Smooth muscle cell of the brain vasculature (primary cell): ENCODE data around the gene VTCN1.
"Not testable (repeated sequence)": the region's sequence is repeated elsewhere in the genome, so short reads cannot be mapped to it uniquely, and the experiment has no call there.

Source experiments
- DNase-seq: peaks from one replicate; pipeline ENCODE4 v3.0.0-alpha.2; 2012; ENCODE audit warnings: low read depth, low spot score

Gene VTCN1

DNA sequence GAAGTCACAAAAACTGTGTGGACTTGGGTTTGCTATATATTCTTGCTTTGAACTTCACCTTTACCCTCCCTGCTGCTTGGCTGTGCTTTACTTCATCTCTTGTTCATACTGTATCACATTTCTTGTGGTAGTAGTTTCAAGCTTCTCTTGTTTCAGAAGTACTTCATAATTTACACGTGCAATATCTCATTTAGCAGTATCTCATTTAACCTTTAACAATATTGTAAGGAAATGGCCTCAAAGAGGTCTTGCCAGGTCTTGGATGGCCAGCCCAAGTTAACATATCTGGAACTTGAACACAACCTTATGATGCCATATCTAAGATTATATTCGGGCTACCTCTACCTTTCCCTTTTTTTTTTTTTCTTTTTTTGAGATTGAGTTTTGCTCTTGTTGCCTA is 87.5 kb downstream of the VTCN1 start:
- no peak for DNase-seq

DNA sequence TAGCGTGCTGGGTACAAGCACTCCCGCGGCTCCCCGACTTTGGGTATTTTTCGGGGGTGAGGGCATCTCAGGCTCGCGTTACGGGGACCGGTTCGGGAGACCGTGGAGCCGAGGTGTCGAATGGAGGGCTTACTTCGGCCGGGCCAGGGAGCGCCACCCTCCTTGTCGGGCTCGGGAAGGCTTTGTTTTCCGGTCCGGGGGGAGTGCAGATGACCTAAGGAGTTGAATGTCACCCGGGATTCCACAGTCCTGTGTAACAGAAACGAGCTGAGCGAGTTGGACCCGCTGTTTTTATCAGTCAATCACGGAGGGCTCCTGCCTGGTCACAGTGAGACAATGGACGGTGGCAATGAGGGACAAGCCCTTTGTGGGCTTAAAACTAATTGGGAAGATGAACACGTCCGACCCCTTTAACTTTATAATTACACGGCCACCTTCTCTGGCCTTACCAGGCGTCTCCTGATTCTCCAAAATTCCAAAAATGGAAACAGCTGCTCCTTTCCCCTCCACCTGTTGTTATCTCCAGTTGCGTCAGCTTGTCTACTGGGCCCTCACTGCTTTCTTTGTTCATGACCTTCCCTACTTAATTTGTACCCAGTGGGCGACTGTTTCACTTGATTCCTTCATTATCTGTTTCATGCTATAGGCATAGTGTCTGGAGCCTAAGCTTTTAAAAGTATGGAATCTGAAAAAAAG is 88.2 kb downstream of the VTCN1 start:
- DNase-seq = no peak

DNA sequence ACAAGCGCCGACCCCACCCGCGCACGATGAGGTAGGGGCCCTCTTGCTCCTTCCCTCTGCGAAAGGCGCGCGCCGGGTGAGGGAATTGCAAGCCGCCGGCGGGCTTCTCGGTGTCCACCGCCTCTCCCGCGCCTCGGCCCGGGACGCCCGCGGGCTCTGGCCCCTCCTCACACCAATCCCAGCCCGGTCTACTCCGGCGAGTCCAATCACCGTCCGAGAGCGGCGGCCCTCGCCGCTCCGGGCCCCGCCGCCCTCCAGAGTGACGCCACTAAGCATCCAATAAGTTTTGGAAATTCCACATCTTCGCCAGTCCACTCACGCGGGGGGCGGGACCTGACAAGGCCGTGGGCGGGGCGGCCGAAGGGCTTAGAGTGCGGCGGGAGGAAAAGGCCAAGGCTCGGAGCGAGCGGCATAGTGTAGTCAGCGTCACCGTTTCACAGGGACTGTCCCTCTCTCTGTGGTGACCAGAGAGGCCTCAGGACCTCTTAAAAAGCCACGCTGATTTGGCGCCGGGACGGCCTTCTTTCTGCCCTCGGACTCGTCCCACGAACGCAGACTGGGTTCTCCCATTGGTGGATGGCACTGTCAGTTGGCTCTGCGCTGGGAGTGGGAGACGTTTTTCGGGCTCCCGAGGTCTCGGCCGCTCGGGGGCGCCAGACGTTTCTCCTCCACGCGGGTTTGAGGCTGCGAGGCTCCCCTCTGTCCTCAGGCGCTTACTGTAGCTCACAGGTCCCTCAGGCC is 89.0 kb downstream of the VTCN1 start, which contains the start of gene TRIM45:
TSS of gene TRIM45 (minus strand) at position 161 of the 741 bp plus-strand sequence. CDS start 548 bp downstream, outside the sequence.
- peak; percentile 93 for DNase-seq

DNA sequence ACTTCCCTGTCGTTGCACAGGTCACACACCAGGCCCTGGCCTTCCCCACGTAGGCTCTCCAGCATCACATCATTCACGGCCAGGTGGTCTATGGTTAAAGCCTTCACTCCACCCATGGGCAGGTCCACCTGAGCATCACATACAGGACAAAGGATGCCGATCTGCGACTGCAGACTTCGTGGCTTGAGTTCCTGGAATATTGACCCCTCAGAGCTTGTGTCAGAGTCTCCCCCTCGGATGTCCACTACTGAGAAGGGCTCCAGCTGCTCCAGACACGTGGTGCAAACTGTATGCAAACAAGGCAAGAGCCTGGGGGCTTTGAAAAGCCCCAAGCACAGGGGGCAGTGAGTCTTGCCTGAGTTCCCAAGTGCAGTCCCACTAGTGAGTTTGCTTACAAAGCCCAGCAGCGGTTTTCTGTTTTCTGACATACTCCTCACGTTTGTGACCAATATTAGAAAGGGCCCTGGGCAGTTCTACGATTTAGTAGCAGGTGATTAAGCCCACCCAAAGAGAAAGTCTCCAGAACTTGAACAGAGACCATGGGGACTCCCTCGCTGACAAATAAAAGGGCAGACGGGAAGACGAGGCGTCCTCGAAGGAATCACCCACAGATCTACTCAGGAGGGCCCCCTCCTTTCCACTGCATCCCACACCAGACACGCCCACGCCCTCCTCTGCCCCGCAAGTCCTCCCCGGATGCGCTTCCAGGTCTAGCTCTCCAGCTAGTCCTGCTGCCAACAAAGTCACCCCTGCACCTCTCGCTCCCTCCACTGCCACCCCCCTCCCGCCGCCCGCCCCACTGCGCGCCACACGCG is 89.7 kb downstream of the VTCN1 start:
- DNase-seq = no peak

DNA sequence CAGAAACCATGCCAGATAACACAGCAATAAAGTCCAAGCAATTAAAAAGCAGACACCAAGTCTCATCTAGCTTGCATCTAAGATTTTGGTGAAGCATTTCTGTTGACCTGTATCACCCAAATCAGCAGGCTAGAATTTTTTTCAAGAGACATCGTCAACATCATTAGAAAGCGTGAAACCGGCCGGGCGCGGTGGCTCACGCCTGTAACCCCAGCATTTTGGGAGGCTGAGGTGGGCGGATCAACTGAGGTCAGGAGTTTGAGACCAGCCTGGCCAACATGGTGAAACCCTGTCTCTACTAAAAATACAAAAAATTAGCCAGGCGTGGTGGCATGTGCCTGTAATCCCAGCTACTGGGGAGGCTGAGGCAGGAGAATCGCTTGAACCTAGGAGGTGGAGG is 91.6 kb downstream of the VTCN1 start:
- DNase-seq = not testable (repeated sequence)

DNA sequence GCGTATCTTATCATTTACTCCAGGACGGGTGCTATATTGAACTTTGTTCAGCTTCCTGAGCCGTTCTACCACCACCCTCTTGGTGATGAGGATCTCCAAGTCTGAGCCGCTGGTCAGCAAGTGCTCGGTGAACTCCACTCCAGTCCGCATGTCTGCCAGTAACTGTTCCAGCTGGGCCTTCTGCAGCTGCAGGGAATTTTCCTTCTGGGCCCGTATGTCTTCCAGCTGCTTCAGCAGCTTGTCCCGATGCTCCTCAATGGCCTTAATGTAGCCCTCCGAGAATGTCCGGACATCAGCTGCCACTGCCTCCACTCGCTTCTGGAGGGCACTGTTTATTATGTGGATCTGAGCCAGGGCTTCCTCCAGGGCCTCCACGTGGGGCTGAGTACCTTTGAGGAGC is 92.6 kb downstream of the VTCN1 start:
- no peak for DNase-seq

DNA sequence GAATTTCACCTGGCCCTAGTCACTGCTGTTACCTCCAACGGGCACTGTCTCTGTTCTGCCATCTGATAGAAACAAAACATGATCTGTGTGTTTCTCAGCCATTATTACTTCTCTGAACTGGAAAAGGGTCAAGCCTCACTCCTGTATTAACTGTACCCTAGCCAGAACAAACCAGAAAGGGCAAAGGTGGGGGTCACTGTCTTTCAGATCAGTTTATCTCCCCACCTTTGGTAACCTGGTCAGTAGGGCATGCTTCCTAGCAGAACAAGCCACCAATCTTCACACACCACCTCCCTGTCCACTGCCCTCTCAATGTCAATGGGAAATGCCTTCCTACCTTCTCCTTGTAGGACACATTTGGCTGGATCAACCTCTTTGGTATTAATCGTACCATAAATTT is 93.0 kb downstream of the VTCN1 start:
- DNase-seq = no peak

DNA sequence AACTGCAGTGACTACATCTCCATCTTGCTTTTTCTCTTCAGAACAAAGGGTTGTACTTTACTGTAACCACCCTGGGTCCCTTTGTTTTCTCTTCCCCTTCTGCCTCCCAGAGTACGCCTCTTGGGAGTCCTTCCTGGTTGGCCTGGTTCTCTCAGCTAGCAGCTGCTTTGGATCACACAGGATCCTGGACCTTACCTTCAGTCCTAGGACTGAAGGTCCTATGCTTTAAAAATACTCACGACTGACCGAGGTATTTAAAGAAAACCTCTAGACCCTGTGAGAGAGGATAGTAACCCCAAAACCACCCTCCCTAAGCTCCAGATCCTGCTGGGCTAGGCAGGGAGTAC is 94.0 kb downstream of the VTCN1 start:
- DNase-seq = no peak

DNA sequence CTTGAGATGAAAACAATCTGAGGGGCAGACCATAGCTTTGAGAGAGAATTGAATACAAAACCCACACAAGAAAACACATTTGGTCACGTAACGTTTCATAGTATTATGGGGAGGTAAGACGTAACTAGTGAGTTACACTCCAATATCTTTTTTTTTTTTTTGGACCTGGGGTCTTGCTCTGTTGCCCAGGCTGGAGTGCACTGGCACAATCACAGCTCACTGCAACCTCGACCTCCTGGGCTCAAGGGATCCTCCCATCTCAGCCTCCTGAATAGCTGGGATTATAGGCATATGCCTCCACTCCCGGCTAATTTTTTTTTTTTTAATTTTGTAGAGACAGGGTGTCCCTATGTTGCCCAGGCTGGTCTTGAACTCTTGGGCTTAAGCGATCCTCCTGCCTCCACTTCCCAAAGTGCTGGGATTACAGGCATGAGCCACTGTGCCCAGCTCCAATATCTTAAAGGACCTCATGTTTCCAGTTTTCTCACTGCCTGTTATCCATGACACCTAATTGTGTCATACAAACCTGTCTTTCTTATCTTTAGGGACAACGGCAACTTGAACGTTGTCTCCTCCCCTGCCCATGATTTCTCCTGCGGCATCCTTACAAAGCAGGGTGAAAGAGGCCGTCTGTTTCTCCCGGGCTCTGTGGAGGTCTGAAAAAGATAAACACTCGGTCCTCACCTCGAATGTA is 94.5 kb downstream of the VTCN1 start:
- no peak for DNase-seq

DNA sequence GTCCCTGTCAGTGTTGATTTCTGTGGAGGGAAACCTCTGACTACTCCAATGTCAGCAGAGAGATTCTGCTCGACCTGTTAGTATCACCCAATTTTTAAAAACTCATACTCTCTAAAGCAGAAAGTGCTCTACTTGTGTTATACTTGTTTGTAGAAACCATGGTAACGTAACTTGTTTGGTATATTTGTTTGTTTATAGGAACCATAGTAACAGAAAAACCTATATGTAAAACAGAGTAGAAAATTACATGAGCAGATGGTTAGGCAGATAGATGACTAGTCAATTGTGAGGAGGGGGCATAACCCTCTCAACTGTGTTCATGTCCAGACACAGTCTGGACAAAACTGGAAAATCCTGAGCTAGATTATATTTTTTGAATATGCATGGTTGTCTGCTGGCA is 95.8 kb downstream of the VTCN1 start:
- DNase-seq = no peak

DNA sequence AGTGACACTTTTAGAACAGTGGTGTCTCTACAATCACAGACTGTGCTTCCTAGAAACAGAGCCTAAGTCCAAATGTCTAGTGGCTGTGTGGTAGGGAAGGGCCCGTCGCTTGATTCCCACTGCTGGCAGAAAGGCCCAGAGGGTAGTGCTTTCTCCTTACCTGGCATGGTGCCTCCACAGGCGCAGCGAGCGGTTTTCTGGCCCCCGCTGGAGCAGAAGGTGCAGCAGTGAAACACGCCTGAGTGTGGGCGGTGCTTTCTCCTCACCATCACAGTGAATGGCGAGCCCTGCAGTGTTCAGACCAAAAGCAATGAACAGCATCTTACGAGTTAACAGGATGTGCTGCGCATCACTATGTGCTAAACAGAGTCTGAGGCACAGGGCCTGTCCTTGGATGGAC is 97.5 kb downstream of the VTCN1 start:
- no peak for DNase-seq

DNA sequence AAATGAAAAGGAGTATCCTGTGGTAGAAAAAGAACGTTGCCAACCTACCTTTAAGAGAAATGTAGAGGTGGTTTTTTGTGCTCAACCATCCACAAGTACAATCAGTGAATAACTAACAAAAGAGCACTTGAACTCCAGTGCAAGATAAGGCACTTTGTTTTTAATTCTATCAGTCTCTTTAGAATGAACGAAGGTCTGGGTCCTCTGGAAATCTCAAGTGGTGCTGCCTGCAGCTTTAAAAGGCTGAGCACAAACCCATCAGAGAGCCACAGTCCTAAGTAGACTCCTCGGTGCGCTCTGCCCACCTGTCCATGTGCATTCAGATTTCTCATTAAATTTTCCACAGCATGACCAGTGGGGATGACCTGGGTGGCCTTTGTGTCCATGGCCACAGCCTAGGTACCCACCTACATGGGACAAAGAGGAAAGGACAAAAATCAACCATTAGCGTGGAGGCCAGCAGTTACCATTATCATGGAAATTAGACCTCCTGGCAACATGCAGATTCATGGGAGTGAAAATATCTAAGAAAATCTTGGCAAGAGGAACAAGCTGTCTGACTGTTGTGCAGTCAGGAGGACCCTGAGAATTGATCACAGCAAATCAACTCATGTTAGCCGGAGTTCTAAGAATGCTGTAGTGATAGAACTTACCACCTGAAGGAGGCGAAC is 98.5 kb downstream of the VTCN1 start:
- DNase-seq = no peak

DNA sequence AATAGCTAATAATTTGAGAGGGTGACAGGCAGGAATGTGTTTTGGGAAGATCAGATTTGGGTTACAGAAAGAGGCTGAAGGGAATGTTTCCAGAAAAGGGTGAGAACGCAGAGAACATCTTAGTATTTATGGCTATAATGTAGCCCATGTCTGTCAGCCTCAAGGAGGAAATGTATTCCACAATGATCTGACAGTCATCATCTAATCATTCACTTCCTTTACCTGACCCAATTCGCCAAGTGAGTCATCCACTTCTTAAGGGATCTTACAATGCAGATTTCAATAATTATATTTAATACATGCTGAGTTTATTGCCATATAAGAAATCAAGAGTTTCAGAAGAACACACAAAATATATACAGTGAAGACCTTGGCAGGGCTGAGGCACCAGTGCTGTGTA is 100.0 kb downstream of the VTCN1 start:
- DNase-seq = no peak

DNA sequence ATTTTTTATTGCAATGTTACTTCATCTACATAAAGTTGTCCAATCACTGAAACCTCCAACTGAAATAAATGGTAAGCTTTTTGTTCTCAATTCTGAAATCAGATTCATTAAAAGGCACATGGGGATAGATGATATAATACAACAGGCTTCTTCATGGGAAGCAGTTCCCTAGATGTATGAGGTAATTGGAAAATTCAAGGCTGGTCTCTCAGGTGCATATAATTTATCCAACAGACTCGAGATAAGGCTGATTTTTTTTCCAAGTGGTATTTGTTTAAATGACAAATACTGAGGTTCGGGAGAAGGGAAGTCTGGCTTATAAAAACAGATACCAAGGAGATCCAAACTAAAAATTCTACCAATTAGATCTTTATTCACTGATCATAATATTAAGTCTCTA is 103.4 kb downstream of the VTCN1 start:
- DNase-seq = no peak

DNA sequence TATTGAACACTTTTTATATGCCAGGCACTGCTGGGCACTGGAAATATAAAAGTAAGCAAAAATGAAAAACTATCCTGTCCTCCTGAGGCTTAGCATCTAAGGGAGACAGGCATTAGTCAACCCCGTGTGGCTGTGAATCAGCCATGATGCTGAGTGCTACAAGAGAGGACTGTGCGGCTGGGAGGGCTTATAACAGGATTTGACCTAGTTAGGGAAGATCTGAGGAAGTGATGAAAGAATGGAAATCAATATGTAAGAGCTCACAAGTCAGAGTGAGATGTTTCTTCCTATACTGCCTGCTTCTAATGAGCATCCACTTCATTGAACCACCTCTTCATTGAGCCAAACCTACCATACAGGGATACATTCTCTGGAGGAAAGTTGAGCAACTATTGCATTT is 104.2 kb downstream of the VTCN1 start:
- DNase-seq = no peak

DNA sequence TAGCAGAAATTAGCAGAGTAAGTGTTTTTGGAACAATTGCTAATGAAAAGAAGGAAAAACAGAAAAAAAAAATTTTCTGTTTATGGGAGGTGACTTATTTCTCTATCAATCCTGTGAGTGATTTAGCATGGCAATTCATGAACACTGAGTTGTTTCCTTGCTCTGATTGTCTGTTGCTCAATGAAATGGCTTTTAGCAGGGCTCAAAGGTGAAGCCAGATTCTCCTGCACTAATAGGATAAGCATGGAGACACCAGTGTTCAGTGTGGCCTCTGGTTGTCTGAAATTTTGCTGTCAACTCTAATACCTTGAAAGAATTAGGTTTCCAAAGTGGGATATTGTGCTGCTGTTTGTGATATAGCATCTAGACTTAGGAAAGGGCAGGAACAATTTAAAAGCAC is 105.0 kb downstream of the VTCN1 start:
- DNase-seq = no peak

DNA sequence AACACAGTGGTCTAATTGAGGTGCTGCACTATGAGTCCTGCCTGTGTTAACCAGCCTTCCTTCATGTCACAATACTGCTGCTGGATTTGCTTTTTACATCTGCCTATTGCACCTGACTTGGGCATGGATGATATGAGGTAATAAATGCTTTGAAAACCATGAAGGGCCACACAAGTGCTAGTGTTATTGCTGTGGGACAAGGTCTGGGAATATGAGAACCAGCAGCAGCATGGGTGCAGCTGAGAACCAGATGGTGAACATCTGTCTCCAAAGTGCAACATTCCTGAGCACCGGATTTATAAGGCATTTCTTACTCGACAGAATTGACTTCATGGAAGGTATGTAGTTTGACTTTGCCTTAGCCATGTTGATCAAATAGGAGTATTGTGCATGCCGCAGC is 105.7 kb downstream of the VTCN1 start:
- DNase-seq = no peak

DNA sequence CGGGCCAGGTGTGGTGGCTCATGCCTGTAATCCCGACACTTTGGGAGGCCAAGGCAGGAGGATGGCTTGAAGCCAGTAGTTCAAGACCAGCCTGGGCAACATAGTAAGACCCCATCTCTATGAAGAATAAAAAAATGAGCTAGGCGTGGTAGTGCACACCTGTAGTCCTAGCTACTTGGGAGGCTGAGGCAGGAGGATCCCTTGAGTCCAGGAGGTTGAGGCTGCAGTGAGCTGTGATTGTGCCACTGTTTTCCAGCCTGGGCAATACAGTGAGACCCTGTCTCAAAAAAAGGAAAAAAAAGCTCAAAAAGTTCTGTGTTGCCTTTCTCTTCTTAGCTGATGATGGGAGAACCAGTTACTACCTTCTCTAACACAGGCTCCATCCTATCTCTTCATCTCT is 108.9 kb downstream of the VTCN1 start:
- not testable (repeated sequence) for DNase-seq

DNA sequence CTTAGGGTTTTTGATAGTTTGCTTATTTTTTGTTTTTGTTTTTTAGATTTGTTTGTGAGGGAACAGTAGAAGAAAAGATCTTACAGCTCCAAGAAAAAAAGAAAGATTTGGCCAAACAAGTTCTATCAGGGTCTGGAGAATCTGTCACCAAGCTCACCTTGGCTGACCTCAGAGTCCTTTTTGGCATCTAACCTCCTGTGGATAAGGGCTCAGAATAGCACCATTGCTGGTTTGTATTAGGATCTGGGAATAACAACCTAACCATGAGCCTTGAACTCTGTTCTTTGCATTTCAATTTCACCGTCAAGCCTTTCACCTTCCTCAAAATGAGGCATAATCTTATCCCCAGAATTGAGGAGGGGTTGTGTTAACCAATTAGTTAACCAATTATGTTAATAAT is 109.4 kb downstream of the VTCN1 start:
- no peak for DNase-seq

DNA sequence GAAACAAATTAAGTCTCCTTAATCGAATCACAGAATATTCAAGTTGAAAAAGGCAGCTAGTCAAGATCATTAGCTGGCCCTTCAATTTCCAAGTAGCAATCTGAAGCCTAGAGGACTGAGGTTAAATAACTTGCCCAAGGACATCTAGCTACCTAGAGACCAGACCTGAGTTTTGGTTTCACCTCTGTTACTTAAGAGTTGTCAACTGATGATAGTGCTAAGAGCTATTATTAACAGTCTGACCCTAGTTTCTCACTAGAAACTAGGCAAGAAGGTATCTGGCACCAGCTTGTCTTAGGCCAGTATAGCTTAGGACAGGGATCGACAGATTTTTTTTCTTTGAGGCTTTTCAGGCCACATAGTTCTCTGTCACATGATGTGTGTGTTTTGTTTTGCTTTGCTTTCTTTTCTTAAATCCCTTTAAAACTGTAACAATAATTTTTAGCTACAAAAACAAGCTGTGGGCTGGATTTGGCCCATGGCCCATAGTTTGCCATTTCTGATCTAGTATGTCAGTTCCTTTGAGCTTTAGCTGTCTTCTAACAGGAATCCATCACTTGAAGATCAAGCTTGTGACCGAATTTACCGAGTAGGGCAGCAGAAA is 112.3 kb downstream of the VTCN1 start:
- no peak for DNase-seq

DNA sequence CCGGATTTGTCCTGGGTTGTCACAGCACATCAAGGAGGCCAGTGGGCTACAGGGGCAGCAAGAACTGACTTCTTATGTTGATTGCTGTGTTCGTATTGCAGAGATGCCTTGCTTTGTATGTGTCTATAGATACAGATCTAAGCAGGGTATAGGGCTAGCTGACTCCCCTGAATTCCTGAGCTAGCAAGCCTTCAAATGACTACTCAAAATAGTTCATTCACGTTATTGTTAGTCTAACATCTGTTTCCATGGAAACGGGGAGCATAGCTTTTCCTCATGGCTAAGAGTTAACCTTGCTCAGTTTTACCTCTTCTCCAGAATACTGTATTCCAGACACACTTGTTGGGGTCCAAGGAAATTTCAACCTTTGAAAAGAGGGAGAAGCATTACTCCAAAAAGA is 113.3 kb downstream of the VTCN1 start:
- no peak for DNase-seq
